ENCODE measurements around the gene LAMB3.
A peak's percentile ranks its signal among the peaks of the same experiment; 100 is the strongest.

- TF ChIP-seq, protein P1, sequence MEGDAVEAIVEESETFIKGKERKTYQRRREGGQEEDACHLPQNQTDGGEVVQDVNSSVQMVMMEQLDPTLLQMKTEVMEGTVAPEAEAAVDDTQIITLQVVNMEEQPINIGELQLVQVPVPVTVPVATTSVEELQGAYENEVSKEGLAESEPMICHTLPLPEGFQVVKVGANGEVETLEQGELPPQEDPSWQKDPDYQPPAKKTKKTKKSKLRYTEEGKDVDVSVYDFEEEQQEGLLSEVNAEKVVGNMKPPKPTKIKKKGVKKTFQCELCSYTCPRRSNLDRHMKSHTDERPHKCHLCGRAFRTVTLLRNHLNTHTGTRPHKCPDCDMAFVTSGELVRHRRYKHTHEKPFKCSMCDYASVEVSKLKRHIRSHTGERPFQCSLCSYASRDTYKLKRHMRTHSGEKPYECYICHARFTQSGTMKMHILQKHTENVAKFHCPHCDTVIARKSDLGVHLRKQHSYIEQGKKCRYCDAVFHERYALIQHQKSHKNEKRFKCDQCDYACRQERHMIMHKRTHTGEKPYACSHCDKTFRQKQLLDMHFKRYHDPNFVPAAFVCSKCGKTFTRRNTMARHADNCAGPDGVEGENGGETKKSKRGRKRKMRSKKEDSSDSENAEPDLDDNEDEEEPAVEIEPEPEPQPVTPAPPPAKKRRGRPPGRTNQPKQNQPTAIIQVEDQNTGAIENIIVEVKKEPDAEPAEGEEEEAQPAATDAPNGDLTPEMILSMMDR (IDR thresholded peaks at IDR 0.05; ENCODE audit: insufficient read depth, low read length, poor library complexity, severe bottlenecking) = peak; percentile 85
- TF ChIP-seq EZH2phosphoT487 (conservative IDR thresholded peaks at IDR 0.05; ENCODE audit: low read length) = no peak
Observed at GRCh38 chr1:209692745-209693504, 40.7 kb upstream of the LAMB3 start.

All from SU-DHL-6 (cell line).